HG03060 (cell line): ENCODE data around the gene TAOK1.
"Not testable (repeated sequence)": the region's sequence is repeated elsewhere in the genome, so short reads cannot be mapped to it uniquely, and the experiment has no call there.

Source experiments
- ATAC-seq: cut with Tn5 transposase; IDR thresholded peaks from one replicate; pipeline ENCODE4 v1.9.1; 2021; ENCODE audit warnings: low read depth, moderate number of reproducible peaks; ENCODE audit not compliant: unreplicated experiment

TAOK1 gene

DNA sequence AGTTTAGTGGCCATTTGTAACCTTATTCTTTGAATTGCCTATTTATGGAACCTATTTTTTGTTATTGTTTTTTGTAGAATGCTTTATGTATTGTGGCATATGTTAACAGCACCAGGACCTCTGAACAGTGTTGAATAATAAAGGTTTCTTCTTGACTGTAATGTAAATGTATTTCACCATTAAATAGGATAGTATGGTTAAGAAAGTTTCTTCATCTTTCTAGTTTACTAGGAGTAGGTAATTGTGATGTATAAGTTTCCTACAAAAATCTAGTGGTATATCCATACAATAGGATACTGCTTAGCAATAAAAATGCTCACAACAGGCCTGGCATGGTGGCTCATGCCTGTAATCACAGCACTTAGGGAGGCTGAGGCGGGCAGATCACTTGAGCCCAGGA lies 52.3 kb downstream of the TAOK1 start:
- no peak for ATAC-seq

- no peak for ATAC-seq
These were observed 53.0 kb downstream of the TAOK1 start for GRCh38 chr17:29443041-29443739.

DNA sequence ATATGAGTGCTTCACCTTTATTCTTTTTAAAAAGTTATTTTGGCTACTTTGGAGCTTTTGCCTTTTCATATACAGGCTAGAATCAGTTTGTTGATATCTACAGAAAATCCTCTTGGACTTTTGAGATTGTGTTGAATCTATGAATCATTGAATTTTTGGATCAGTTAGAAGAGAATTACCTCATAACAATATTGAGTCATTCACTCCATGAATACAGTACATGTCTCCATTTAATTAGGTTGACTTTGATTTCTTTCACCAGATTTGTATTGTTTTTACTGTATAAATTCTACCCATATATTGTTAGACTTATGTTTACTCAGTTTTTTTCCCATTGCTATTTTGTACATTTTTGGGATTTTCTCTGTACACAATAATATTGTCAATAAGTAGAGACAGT lies 54.4 kb downstream of the TAOK1 start:
- ATAC-seq, result no peak

DNA sequence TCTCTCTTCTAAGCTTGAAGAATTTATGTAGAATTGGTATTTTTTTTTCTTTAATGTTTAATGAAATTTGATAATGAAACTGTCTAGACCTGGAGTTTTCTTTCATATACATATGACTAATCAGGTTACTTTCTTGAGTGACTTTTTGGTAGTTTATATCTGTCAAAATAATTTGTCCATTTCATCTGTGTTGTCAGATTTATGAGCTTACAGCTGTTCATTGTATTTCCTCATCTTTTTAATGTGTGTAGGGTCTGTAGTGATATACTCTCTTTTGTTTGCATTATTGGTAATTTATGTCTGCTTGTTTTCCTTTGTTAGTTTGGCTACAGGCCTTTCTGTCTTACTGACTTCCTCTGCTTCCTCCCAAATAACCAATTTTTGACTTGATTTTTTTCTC lies 55.7 kb downstream of the TAOK1 start:
- ATAC-seq, result no peak

DNA sequence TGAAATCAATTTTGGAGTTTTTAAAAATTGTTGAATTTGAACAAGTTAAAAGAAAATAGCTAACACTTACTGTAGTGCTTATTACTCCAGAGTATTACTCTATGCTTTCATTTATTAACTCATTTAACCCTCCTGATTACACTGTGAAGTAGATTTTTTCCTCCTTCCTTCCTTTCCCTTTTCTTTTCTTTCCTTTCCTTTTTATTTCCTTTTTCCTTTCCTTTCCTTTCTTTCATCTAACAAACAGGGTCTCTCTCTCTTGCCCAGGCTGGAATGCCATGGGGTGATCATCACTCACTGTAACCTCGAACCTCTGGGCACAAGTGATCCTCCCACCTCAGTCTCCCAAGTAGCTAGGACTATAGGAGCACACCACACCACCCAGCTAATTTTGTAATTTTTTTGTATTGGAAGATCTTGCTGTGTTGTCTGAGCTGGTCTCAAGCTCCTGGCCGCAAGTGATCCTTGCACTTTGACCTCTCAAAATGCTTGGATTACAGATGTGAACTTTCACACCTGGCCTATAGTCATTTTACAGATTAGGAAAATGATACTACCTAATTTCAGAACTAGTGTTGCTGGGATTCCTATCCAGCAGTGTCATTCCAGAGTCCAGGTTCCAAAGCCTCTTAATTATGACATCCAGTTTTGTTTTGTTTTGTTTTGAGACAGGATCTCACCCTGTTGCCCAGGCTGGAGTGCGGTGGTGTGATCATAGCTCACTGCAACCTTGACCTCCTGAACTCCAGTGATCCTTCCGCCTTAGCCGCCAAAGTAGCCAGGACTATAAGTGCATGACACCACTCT lies 59.9 kb downstream of the TAOK1 start:
- ATAC-seq, result no peak

GRCh38 chr17:29451121-29451742 lies 61.1 kb downstream of the TAOK1 start:
- ATAC-seq, result no peak

GRCh38 chr17:29458066-29458465 lies 67.9 kb downstream of the TAOK1 start:
- no peak for ATAC-seq

DNA sequence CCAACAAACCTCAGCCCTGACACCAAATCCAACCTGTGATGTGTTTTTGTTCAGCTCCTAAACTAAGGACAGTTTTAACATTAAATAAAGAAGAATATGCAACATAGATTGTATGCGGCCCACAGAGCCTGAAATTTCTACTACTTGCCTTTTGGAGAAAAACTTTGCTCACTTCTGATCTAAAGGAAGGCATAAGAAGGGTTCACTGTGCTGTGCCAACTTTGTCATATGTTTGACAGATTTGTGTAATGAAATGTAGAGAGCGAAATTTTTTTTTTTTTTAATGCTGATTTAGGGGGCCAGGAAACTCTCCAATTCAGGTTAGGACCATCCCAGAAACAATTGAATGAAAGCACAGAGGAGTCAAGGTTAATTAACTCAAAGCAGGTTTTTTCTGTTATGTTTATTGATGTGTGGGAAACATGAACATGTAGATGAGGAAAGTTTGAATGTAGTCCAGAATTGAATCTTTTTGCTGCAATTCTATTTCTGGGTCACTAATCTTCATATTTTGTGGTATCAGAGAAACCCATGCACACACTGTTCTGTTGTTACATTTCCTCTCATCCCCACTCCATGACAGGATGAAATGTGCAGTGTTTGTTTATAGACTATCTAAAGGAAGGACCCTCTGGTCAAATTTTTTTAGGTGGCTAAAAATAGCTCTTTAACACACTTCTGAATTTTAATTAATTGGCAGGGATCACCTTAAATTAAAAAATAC lies 71.5 kb downstream of the TAOK1 start:
- no peak for ATAC-seq

GRCh38 chr17:29469276-29469675 lies 79.1 kb downstream of the TAOK1 start:
- no peak for ATAC-seq

- ATAC-seq, result not testable (repeated sequence)
These were observed 83.3 kb downstream of the TAOK1 start for GRCh38 chr17:29473437-29473836.

DNA sequence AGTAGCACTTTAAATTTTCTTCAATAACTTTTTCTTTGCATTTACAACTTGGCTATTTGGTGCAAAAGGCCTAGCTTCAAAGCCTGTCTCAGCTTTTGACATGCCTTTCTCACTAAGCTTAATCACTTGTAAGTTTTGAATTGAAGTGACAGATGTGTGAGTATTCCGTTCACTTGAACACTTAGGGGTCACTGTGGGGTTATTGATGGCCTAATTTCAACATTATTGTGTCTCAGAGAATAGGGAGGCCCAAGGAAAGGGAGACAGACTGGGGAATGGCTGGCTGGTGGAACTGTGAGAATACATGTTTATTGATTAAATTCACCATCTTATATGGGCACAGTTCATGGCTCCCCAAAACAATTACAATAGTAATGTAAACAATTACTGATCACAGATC lies 84.1 kb downstream of the TAOK1 start:
- ATAC-seq, result no peak

DNA sequence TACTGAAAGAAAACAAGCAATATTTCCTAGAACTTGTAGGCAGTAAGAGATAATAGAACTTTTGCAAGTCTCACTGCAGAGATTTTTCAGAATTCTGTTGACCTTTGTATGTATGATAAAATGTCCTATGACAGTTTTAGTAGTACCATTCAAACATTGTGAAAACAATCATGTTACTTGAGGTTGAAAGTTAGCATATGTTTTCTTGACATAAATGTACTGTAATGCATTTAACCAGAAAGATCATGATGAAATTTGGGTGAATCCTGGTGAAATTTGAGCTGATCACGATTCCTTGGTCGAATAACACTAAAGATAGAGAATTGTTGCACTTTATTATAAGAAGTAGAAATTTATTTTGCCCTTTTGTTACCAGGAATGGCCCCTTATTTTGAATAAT lies 85.7 kb downstream of the TAOK1 start:
- ATAC-seq, result no peak

DNA sequence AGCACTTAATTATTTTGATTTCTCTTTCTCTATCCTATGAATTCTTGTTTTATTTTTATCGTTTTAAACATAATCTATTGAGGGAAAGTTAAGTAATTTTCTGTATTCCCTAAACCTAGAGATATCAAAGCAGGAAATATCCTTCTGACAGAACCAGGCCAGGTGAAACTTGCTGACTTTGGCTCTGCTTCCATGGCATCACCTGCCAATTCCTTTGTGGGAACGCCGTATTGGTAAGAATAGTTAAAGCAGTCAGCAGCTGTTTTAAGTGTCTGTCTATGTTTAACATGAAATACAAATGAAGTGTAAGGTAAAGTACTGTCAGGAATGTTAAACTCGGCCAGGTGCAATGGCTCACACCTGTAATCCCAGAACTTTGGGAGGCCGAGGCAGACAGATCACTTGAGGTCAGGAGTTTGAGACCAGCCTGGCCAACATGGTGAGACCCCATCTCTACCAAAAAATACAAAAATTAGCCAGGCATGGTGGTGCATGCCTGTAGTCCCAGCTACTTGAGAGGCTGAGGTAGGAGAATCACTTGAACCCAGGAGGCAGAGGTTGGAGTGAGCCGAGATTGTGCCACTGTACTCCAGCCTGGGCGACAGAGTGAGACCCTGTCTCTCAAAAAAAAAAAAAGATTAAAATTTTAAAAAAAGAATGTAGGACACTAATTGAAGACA lies 90.2 kb downstream of the TAOK1 start:
- not testable (repeated sequence) for ATAC-seq

DNA sequence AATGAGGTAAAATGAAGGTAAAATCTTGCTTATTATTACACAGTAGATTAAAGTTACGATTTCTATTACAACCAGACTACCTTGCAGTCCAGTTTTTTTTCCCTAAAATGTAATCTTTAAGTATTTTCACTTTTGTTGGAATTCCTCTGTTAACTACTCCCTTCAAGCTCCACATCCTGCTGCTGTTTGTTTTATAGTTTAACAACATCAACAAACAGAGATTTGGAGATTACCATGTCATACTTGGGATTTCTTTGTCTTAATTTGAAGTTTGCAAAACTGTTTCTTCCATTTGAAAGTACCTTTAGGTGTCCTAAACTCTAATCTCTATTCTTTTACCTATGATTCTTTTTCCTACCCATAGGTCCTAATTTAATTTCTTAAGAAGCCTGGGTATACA lies 93.3 kb downstream of the TAOK1 start:
- no peak for ATAC-seq

DNA sequence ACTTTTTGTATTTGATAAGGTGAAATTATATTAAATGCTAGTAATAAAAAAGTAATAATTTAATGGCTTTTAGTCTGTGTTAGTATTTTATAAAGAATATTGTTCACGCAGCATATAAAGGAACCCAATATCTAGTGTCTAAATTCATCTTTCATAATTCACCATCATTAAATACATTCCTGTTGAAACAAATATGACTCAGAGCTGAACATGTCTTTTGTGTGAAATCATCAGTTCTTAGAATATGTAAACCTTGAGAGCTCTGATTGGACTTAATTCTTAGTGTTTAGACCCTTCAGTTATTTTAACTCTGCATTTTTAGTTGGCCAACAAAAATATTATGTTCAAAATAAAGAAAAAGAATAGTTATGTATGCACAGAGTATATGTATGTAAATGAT lies 104.8 kb downstream of the TAOK1 start:
- ATAC-seq, result no peak

DNA sequence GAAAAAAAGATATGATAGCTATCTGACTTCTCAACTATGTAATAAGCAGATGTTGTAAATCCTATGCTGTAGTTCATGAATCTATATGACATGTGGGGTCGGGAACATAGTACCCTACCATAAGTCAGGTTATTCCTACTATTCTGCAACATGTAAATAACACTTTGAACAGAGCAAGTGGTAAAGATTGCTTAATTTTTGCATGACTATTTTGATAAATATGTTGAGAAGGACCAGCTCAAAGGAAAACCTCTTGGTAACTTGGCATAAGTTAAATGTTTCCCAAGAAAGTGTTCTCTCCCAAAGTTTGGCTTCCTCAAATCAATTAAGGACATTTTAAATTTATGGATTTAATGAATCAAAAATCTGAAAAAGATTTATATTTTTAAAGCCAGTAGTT lies 114.5 kb downstream of the TAOK1 start:
- ATAC-seq, result no peak

GRCh38 chr17:29505836-29506235 lies 115.7 kb downstream of the TAOK1 start:
- ATAC-seq, result no peak

DNA sequence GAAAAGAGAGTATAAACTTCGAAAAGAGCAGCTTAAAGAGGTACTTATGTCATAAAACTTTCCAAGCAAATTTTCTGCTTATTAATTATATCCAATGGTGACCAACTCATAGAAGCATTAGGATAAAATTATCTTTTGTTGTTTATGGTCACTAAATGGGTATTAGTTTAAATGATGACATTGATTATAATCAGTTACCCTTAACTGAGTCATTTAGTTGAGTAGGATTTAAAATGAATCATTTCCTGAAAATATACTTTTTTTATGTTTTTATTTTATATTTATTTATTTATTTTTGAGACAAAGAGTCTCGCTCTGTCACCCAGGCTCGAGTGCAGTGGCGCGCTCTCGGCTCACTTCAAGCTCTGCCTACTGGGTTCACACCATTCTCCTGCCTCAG lies 120.8 kb downstream of the TAOK1 start:
- no peak for ATAC-seq

DNA sequence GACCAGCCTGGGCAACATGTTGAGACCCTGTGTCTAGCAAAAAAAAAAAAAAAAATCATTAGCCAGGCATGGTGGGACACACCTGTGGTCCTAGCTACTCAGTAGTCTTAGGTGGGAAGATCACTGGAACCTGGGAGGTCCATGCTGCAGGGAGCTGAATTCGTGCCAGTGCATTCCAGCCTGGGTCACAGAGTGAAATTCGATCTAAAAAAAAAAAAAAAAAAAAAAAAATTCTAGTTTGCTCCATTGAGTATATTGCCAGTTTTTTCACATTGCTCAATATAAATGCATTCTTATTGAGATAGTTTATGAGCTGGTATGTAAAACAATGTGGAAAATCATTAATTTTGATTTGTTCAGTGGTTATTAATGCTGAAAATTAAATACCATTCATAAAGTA lies 124.6 kb downstream of the TAOK1 start:
- no peak for ATAC-seq

DNA sequence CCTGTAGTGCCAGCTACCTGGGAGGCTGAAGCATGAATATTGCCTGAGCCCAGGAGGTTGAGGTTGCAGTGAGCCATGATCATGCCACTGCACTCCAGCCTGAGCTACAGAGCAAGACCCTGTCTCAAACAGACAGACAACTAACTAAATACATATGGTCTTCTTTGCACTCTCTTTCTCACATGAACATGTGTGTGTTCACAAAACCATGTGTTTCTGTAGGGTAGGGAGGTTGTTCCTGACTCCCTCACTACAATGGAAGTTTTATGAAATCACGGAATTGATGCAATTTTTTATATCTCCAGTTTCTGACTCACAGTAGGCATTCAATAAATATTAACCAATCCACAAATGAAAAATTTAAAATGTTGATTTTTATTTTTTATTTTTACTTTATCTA lies 128.2 kb downstream of the TAOK1 start:
- ATAC-seq, result no peak

DNA sequence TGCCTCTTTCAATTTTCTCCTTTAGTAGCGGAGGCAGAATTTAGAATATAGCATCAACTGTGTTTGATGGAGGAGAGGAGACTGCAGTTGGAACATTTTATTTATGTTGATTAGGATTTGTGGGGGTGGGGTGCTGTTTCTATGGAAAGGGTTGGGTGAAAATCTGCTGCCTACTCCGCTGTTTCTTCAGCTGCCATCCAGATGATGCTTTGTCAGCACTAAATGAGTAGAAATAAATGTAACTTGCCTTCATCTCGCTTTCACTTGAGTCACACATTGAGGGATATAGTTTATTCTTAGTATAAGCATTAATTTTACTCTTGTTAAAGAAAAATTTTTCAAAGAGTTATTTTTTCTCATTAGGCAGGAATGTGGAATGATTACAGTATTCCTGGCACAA lies 134.5 kb downstream of the TAOK1 start:
- ATAC-seq, result no peak
